Uterus (tissue), 4 donors: Measurements from ENCODE around the gene MED27. TPM values are rescaled to one million over a fixed set of nuclear protein-coding genes. Genes with fewer than 3 reads are reported as not detected.

ENCODE experiments used
- DNase-seq, 2 donors: peaks; one replicate each; pipeline ENCODE4 v3.0.0-alpha.2; 2019 to 2020
- H3K27ac ChIP-seq, 2 donors: fragments of 200-600 bp; sonication (generic); 1 replicate in 1 of 2; 2 replicates in 1 of 2; pipeline ENCODE4 v1.5.1; 2016 to 2018
- H3K27me3 ChIP-seq, 2 donors: fragments of 200-600 bp; sonication (generic); one replicate each; pipeline ENCODE4 v1.5.1; 2018 to 2019; ENCODE audit warnings: control low read depth in 1 of 2
- H3K36me3 ChIP-seq, 2 donors: fragments of 200-600 bp; sonication (generic); one replicate each; pipeline ENCODE4 v1.5.1; 2019; ENCODE audit warnings: control low read depth in 1 of 2
- H3K4me1 ChIP-seq, 2 donors: fragments of 200-600 bp; sonication (generic); one replicate each; pipeline ENCODE4 v1.5.1; 2018 to 2019; ENCODE audit warnings: control low read depth in 1 of 2
- H3K4me3 ChIP-seq, 2 donors: fragments of 200-600 bp; sonication (generic); 1 replicate in 1 of 2; 2 replicates in 1 of 2; pipeline ENCODE4 v1.5.1; 2018 to 2019; ENCODE audit warnings: mild to moderate bottlenecking in 1 of 2
- H3K9me3 ChIP-seq, 2 donors: fragments of 200-600 bp; sonication (generic); one replicate each; pipeline ENCODE4 v1.5.1; 2019; ENCODE audit warnings: control low read depth in 1 of 2
- POLR2A ChIP-seq, 2 donors: fragments of 450-650 bp; IDR thresholded peaks; one replicate each; pipeline ENCODE4 v1.6.1; 2016; ENCODE audit warnings: antibody characterized with exemption in 2 of 2, mild to moderate bottlenecking in 1 of 2, moderate library complexity in 1 of 2
- intact Hi-C: fragments of 100-400 bp; cut with DNase I; formaldehyde crosslinking; loops from one replicate; pipeline ENCODE4 v1.15.1; 2023; ENCODE audit warnings: low total_unique reads
- total RNA-seq, 4 donors: library from RNA; depleted of rRNA in 3 of 4; stranded (reverse); fragments of >200 nt in 3 of 4; gene quantifications; one replicate each; pipeline versions ENCODE4 v1.1.0 to v1.2.4, GENCODE V29; 2014 to 2023
- TF ChIP-seq, protein P1 (sequence below), 4 experiments: fragments of 200-600 bp in 2 of 4; fragments of 450-650 bp in 2 of 4; sonication (generic) in 2 of 4; IDR thresholded peaks; one replicate each; pipeline ENCODE4 v1.5.1; 2016 to 2019; ENCODE audit warnings: antibody characterized with exemption in 4 of 4, mild to moderate bottlenecking in 2 of 4, moderate library complexity in 1 of 4
- donor health status: DM: yes; HTN: yes; CAD: no.

The MED27 gene
- total RNA-seq, 4 donors from 2014 or later = 4.6 to 29.3 (median 10.7) TPM

- Histone ChIP-seq H3K4me1 (no peaks in the 10 kb centered on the region), H3K27me3 (no peaks in the 10 kb centered on the region), H3K4me3 (no peak overlapping the region), H3K27ac (no peak overlapping the region), H3K9me3 (no peaks in the 10 kb centered on the region), H3K36me3 (no peaks in the 10 kb centered on the region)
- intact Hi-C loops = no loop called here
- no peak for TF ChIP-seq POLR2A (IDR thresholded peaks at IDR 0.05)
- TF ChIP-seq, protein P1, sequence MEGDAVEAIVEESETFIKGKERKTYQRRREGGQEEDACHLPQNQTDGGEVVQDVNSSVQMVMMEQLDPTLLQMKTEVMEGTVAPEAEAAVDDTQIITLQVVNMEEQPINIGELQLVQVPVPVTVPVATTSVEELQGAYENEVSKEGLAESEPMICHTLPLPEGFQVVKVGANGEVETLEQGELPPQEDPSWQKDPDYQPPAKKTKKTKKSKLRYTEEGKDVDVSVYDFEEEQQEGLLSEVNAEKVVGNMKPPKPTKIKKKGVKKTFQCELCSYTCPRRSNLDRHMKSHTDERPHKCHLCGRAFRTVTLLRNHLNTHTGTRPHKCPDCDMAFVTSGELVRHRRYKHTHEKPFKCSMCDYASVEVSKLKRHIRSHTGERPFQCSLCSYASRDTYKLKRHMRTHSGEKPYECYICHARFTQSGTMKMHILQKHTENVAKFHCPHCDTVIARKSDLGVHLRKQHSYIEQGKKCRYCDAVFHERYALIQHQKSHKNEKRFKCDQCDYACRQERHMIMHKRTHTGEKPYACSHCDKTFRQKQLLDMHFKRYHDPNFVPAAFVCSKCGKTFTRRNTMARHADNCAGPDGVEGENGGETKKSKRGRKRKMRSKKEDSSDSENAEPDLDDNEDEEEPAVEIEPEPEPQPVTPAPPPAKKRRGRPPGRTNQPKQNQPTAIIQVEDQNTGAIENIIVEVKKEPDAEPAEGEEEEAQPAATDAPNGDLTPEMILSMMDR (IDR thresholded peaks at IDR 0.05) = no peak
- DNase-seq = no peak
Observed at GRCh38 chr9:131912069-131912468, 167.6 kb downstream of the MED27 start.

DNA sequence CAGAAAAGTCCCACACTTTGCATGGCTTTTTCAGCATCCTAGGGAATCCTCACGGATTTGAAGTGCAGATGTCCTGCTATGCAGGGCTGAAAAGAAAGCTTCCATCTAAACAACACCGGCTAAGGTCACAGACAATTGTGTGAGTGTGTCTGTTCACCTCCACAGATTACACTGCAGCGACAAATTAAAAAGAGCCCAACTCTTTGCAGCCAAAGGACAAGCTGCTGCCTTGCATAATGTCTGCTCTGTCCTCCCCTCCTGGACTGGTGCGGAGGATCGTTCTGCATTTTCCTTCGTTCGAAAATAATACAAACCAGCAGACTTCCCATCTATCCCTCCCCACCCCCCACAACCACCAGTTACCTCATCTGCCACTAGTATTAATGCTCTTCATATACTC, 169.1 kb downstream of the MED27 start:
- no peak overlapping the region for H3K4me3 ChIP-seq
- intact Hi-C loops = no loop called here
- H3K9me3 ChIP-seq = no peaks in the 10 kb centered on the region
- H3K4me1 ChIP-seq = no peaks in the 10 kb centered on the region
- H3K27ac ChIP-seq = no peak overlapping the region
- TF ChIP-seq POLR2A (IDR thresholded peaks at IDR 0.05) = no peak
- TF ChIP-seq, protein P1 (IDR thresholded peaks at IDR 0.05) = no peak
- H3K36me3 ChIP-seq = no peaks in the 10 kb centered on the region
- H3K27me3 ChIP-seq = no peaks in the 10 kb centered on the region
- DNase-seq = no peak

DNA sequence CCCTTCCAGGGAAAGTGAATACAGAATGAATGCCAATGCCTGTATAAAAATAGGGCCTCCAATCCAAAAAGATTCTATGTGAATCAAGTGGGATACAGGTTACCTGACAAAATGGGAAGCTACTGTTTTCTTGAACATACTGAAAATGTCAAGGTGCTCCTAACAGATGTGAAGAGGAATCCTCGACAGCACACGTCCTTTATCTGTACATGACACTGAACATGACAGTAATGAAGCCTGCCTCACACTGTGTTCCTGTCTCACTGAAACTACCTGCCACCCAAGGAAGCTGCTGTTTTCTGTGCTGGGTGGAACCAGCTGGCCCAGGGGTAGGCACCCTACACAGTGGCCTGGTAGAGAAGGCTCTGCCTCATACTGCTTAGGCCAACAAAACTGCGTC, 174.5 kb downstream of the MED27 start:
- H3K4me3 ChIP-seq = no peak overlapping the region
- no peaks in the 10 kb centered on the region for H3K4me1 ChIP-seq
- intact Hi-C loops = no loop called here
- H3K9me3 ChIP-seq = no peaks in the 10 kb centered on the region
- H3K27ac ChIP-seq = no peak overlapping the region
- no peak for DNase-seq
- H3K27me3 ChIP-seq = no peaks in the 10 kb centered on the region
- no peak for TF ChIP-seq POLR2A (IDR thresholded peaks at IDR 0.05)
- TF ChIP-seq, protein P1 (IDR thresholded peaks at IDR 0.05) = no peak
- no peaks in the 10 kb centered on the region for H3K36me3 ChIP-seq

- Histone ChIP-seq H3K36me3 (no peaks in the 10 kb centered on the region), H3K4me3 (no peak overlapping the region), H3K9me3 (no peaks in the 10 kb centered on the region), H3K4me1 (no peaks in the 10 kb centered on the region), H3K27ac (no peak overlapping the region), H3K27me3 (no peaks in the 10 kb centered on the region)
- intact Hi-C loops = no loop called here
- TF ChIP-seq, protein P1 (IDR thresholded peaks at IDR 0.05) = no peak
- DNase-seq = no peak
Observed at GRCh38 chr9:131899296-131900228, 180.1 kb downstream of the MED27 start.

DNA sequence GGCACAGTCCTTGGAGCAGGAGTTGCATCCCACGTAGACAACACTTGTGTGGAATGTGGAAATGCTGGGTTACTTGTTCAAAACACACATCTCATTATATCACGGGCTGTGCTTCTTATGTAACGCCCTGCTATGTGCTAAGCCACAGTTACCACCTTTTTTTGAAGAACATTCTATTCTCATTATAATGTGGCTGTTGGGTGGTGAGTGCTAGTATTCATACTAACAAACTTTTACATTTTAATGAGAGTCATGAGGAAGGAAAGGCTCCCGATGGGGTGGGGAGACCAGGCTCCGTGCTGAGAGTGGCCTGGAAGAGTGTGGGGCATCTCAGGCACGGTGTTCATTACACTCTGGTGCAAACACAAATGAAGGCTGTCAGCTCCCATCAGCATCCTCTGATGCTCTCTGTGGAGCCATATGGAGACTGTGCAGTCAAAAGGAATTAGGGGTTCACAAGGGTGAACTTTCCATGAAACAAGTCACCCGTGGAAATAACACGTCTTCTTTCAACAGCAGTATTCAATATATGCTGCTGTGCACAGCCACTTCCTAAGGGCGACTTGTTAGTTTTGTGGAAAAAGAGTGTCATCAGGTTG, 186.7 kb downstream of the MED27 start:
- DNase-seq = no peak
- TF ChIP-seq, protein P1 (IDR thresholded peaks at IDR 0.05) = no peak
- TF ChIP-seq POLR2A (IDR thresholded peaks at IDR 0.05) = no peak
- Histone ChIP-seq H3K27me3 (no peaks in the 10 kb centered on the region), H3K4me1 (no peaks in the 10 kb centered on the region), H3K27ac (no peak overlapping the region), H3K36me3 (no peaks in the 10 kb centered on the region), H3K9me3 (no peaks in the 10 kb centered on the region), H3K4me3 (no peak overlapping the region)
- intact Hi-C loops = no loop called here
